Cardiac ventricle fibroblast (primary cell): Measurements from ENCODE around the gene FOSB. TPM values are rescaled to one million over a fixed set of nuclear protein-coding genes. Genes with fewer than 3 reads are reported as not detected.

Experiments used
- total RNA-seq: library from RNA; depleted of rRNA; stranded (reverse); fragments of >200 nt; gene quantifications from 2 replicates; pipeline ENCODE4 v1.2.3, GENCODE V29; 2015

FOSB gene
- total RNA-seq: 41.1 and 43.9 TPM in 2 replicates

GRCh38 chr19:45467456-45468158 lies at the start of gene FOSB:
FOSB (plus strand) TSS chr19:45467996; CDS start chr19:45468587, 591 bp downstream.

DNA sequence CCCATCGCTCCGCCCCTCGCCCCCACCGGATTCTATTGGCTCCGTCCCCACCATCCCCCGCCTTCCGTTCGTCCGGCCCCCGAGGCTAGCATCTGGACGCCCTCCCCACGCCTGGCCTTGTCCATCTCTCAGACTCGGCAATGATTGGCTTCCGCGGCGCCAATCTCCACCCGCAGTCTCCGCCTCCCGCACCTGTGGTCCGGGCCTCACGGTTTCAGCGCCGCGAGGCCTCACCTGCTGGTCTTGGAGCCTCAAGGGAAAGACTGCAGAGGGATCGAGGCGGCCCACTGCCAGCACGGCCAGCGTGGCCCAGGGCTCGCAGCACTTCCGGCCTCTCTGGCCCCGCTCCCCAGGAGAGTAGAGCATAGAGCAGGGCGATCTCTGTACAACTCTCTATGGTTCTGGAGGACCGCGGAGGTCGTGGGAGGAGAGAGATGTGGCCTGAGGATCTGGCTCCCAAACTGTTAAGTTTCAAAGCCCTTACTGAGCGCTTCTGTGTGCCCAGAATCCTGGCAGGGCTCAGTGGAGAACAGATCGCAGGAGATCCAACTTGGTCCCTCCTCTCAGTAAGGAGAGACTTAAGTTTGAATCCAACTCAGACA lies 44.1 kb upstream of the FOSB start, which contains the start of gene ERCC1:
TSS of gene ERCC1 (minus strand) at position 329 of the 602 bp plus-strand sequence. CDS start 543 bp downstream, outside the sequence.

GRCh38 chr19:45498411-45499195 lies 30.8 kb downstream of the FOSB start, which contains the start of gene PPM1N:
PPM1N (plus strand) TSS chr19:45498443; CDS start chr19:45498473, 30 bp downstream.

GRCh38 chr19:45506989-45507871 lies 39.4 kb downstream of the FOSB start, which contains the start of gene VASP:
VASP (plus strand) TSS chr19:45507479; CDS start chr19:45507772, 293 bp downstream.

Other genes with a start within 250 kb of the FOSB start
- not detected in 2 replicates for gene EXOC3L2, start 222.6 kb upstream of the FOSB start, total RNA-seq
- 19.5 and 26.4 TPM in 2 replicates for gene MARK4, start 216.7 kb upstream of the FOSB start, total RNA-seq
- not detected in 2 replicates for gene CKM, start 145.1 kb upstream of the FOSB start, total RNA-seq
- gene KLC3, start 127.2 kb upstream of the FOSB start, total RNA-seq: not detected in 2 replicates
- gene ERCC2, start 97.4 kb upstream of the FOSB start, total RNA-seq: 12.6 and 19.2 TPM in 2 replicates
- 2.3 and 3.8 TPM in 2 replicates for gene PPP1R13L, start 62.9 kb upstream of the FOSB start, total RNA-seq
- gene POLR1G, start 61.4 kb upstream of the FOSB start, total RNA-seq: 4.3 and 7.3 TPM in 2 replicates
- 62.0 and 67.8 TPM in 2 replicates for gene ERCC1, start 44.1 kb upstream of the FOSB start, total RNA-seq
- gene RTN2, start 29.1 kb downstream of the FOSB start, total RNA-seq: 6.5 and 19.5 TPM in 2 replicates
- gene PPM1N, start 30.4 kb downstream of the FOSB start, total RNA-seq: 0.44 and 3.5 TPM in 2 replicates
- 42.5 and 42.9 TPM in 2 replicates for gene VASP, start 39.5 kb downstream of the FOSB start, total RNA-seq
- 9.1 and 12.1 TPM in 2 replicates for gene OPA3, start 116.8 kb downstream of the FOSB start, total RNA-seq
- 1.8 TPM in 2 replicates for gene GPR4, start 134.2 kb downstream of the FOSB start, total RNA-seq
- 20.5 and 31.9 TPM in 2 replicates for gene EML2, start 171.4 kb downstream of the FOSB start, total RNA-seq
- gene GIPR, start 200.2 kb downstream of the FOSB start, total RNA-seq: 0.44 TPM in 1 of 2 replicates, not detected in the other
- gene SNRPD2, start 224.0 kb downstream of the FOSB start, total RNA-seq: 212 and 276 TPM in 2 replicates
- 8.9 and 10.8 TPM in 2 replicates for gene QPCTL, start 224.7 kb downstream of the FOSB start, total RNA-seq